Tibial artery (tissue), 4 donors: ENCODE measurements around the gene ITGB1BP1.

Experiments used
- DNase-seq, 2 donors: peaks; one replicate each; pipeline ENCODE4 v3.0.0-alpha.2; 2019
- H3K27ac ChIP-seq, 2 donors: fragments of 200-600 bp; sonication (generic) in 1 of 2; 1 replicate in 1 of 2; 2 replicates in 1 of 2; pipeline ENCODE4 v1.5.1; 2018 to 2019; ENCODE audit warnings: mild to moderate bottlenecking in 1 of 2
- H3K27me3 ChIP-seq, 2 donors: fragments of 200-600 bp; sonication (generic) in 1 of 2; one replicate each; pipeline versions ENCODE4 v1.5.1 to v1.6.0; 2016 to 2019
- H3K36me3 ChIP-seq, 3 donors: fragments of 200-600 bp; sonication (generic) in 2 of 3; one replicate each; pipeline ENCODE4 v1.5.1; 2016 to 2019; ENCODE audit warnings: mild to moderate bottlenecking in 2 of 3
- H3K4me1 ChIP-seq, 4 donors: fragments of 200-600 bp; sonication (generic) in 2 of 4; 1 replicate in 3 of 4; 2 replicates in 1 of 4; pipeline ENCODE4 v1.5.1; 2016 to 2019
- H3K4me3 ChIP-seq, 2 donors: fragments of 200-600 bp; sonication (generic) in 1 of 2; 1 replicate in 1 of 2; 2 replicates in 1 of 2; pipeline ENCODE4 v1.5.1; 2018 to 2019; ENCODE audit warnings: mild to moderate bottlenecking in 2 of 2
- H3K9me3 ChIP-seq, 3 donors: fragments of 200-600 bp; sonication (generic) in 1 of 3; one replicate each; pipeline ENCODE4 v1.5.1; 2016 to 2019
- CTCF ChIP-seq, 2 experiments: fragments of 200-600 bp in 1 of 2; fragments of 450-650 bp in 1 of 2; IDR thresholded peaks; one replicate each; pipeline ENCODE4 v1.5.1; 2017 to 2019; ENCODE audit warnings: antibody characterized with exemption in 2 of 2, mild to moderate bottlenecking in 1 of 2, moderate library complexity in 1 of 2
- intact Hi-C: fragments of 100-400 bp; cut with DNase I; formaldehyde crosslinking; loops from one replicate; pipeline ENCODE4 v1.15.0; 2023; ENCODE audit warnings: low total_unique reads

ITGB1BP1 gene

GRCh38 chr2:9460441-9461017, 37.2 kb upstream of the ITGB1BP1 start:
- no peak for DNase-seq
- TF ChIP-seq CTCF (IDR thresholded peaks at IDR 0.05) = no peak
- Histone ChIP-seq H3K27ac (no peak overlapping the region), H3K9me3 (no peaks in the 10 kb centered on the region), H3K36me3 (peaks cover 11 to 46% (median 17%) of the 10 kb centered on the region in 3 donors), H3K4me3 (no peak overlapping the region), H3K4me1 (no peaks in the 10 kb centered on the region), H3K27me3 (no peaks in the 10 kb centered on the region)
- intact Hi-C loops = no loop called here

GRCh38 chr2:9451231-9451630, 27.9 kb upstream of the ITGB1BP1 start:
- Histone ChIP-seq H3K36me3 (peaks cover 28 to 82% (median 42%) of the 10 kb centered on the region in 3 donors), H3K27me3 (no peaks in the 10 kb centered on the region), H3K4me3 (no peak overlapping the region), H3K27ac (no peak overlapping the region), H3K9me3 (no peaks in the 10 kb centered on the region), H3K4me1 (no peaks in the 10 kb centered on the region)
- no peak for TF ChIP-seq CTCF (IDR thresholded peaks at IDR 0.05)
- intact Hi-C loops = no loop called here
- no peak for DNase-seq

- intact Hi-C loops = no loop called here
- no peak for DNase-seq
- H3K4me3 ChIP-seq = no peak overlapping the region
- H3K9me3 ChIP-seq = no peaks in the 10 kb centered on the region
- H3K4me1 ChIP-seq = no peaks in the 10 kb centered on the region
- peaks cover 32 to 90% (median 66%) of the 10 kb centered on the region in 3 donors for H3K36me3 ChIP-seq
- no peaks in the 10 kb centered on the region for H3K27me3 ChIP-seq
- TF ChIP-seq CTCF (IDR thresholded peaks at IDR 0.05) = no peak
- H3K27ac ChIP-seq = no peak overlapping the region
Measured at GRCh38 chr2:9445089-9445488, 21.8 kb upstream of the ITGB1BP1 start.

- no peak for TF ChIP-seq CTCF (IDR thresholded peaks at IDR 0.05)
- Histone ChIP-seq H3K27ac (no peak overlapping the region), H3K4me3 (no peak overlapping the region), H3K9me3 (no peaks in the 10 kb centered on the region), H3K27me3 (no peaks in the 10 kb centered on the region), H3K4me1 (no peaks in the 10 kb centered on the region), H3K36me3 (peaks cover 36 to 93% (median 62%) of the 10 kb centered on the region in 3 donors)
- no peak for DNase-seq
- intact Hi-C loops = no loop called here
Measured at GRCh38 chr2:9443526-9443925, 20.2 kb upstream of the ITGB1BP1 start.

GRCh38 chr2:9441556-9441955, 18.2 kb upstream of the ITGB1BP1 start:
- Histone ChIP-seq H3K27ac (no peak overlapping the region), H3K4me3 (no peak overlapping the region), H3K9me3 (no peaks in the 10 kb centered on the region), H3K4me1 (no peaks in the 10 kb centered on the region), H3K36me3 (peaks cover 48 to 96% (median 76%) of the 10 kb centered on the region in 3 donors), H3K27me3 (no peaks in the 10 kb centered on the region)
- intact Hi-C loops = no loop called here
- DNase-seq = no peak
- no peak for TF ChIP-seq CTCF (IDR thresholded peaks at IDR 0.05)
